ENCODE results near the gene DCC. TPM values are rescaled to one million over a fixed set of nuclear protein-coding genes. Genes with fewer than 3 reads are reported as not detected.

The DCC gene
- total RNA-seq, 1 experiment from 2014 or later: not detected

- Histone ChIP-seq H3K4me1 (ENCODE audit: insufficient read depth, low read length) (no peaks in the 10 kb centered on the region), H3K4me3 (ENCODE audit: low read length) (no peak overlapping the region), H3F3A (ENCODE audit: low read length, unreplicated experiment) (no peaks in the 10 kb centered on the region), H3K4me2 (ENCODE audit: low read length) (no peak overlapping the region), H3K36me3 (ENCODE audit: low read depth, low read length) (no peaks in the 10 kb centered on the region), H2AFZ (ENCODE audit: low read length) (no peak overlapping the region), H3K27me3 (ENCODE audit: low read length) (no peaks in the 10 kb centered on the region), H3K9me3 (ENCODE audit: low read length) (0 out of 2 replicates have a peak, but pooled peaks cover 5% of the 10 kb centered on the region), H3K27ac (ENCODE audit: low read length) (no peak overlapping the region), H3K9me2 (replicated peaks; ENCODE audit: low read length) (no peaks in the 10 kb centered on the region), H4K20me1 (ENCODE audit: low read length) (no peaks in the 10 kb centered on the region), H3K79me2 (ENCODE audit: low read length) (no peaks in the 10 kb centered on the region), H3K9ac (ENCODE audit: low read length) (no peak overlapping the region)
- intact Hi-C loops (cut with micrococcal nuclease): no loop called here
- no peak for ATAC-seq
- POLR2A ChIA-PET (ENCODE audit: unreplicated experiment): no interaction called here
- CTCF ChIA-PET: no interaction called here
- no peak for TF ChIP-seq EZH2phosphoT487 (IDR thresholded peaks at IDR 0.05; ENCODE audit: borderline replicate concordance, low read length)
- no peak for TF ChIP-seq CTCF (conservative IDR thresholded peaks at IDR 0.05; ENCODE audit: low read depth, low read length)
- TF ChIP-seq EZH2 (IDR thresholded peaks at IDR 0.05; ENCODE audit: low read length, unreplicated experiment): no peak
- DNase-seq: no peak
- BruUV-seq (replicated peaks): no TSS peak
Observed at GRCh38 chr18:52607985-52608384, 268.0 kb downstream of the DCC start.

GRCh38 chr18:52610451-52611115 lies 270.6 kb downstream of the DCC start:
- ChIA-PET CTCF (no interaction called here), POLR2A (ENCODE audit: unreplicated experiment) (no interaction called here)
- Histone ChIP-seq H3K9me3 (ENCODE audit: low read length) (0 out of 2 replicates have a peak, but pooled peaks cover 5% of the 10 kb centered on the region), H4K20me1 (ENCODE audit: low read length) (no peaks in the 10 kb centered on the region), H3K36me3 (ENCODE audit: low read depth, low read length) (no peaks in the 10 kb centered on the region), H3K4me1 (ENCODE audit: insufficient read depth, low read length) (no peaks in the 10 kb centered on the region), H3K4me3 (ENCODE audit: low read length) (no peak overlapping the region), H3K27ac (ENCODE audit: low read length) (no peak overlapping the region), H3K9me2 (replicated peaks; ENCODE audit: low read length) (no peaks in the 10 kb centered on the region), H3K4me2 (ENCODE audit: low read length) (no peak overlapping the region), H3K9ac (ENCODE audit: low read length) (no peak overlapping the region), H3K27me3 (ENCODE audit: low read length) (no peaks in the 10 kb centered on the region), H2AFZ (ENCODE audit: low read length) (no peak overlapping the region), H3F3A (ENCODE audit: low read length, unreplicated experiment) (no peaks in the 10 kb centered on the region), H3K79me2 (ENCODE audit: low read length) (no peaks in the 10 kb centered on the region)
- ATAC-seq (no peak), DNase-seq (no peak)
- no peak for TF ChIP-seq CTCF (conservative IDR thresholded peaks at IDR 0.05; ENCODE audit: low read depth, low read length)
- TF ChIP-seq EZH2 (IDR thresholded peaks at IDR 0.05; ENCODE audit: low read length, unreplicated experiment): no peak
- no peak for TF ChIP-seq EZH2phosphoT487 (IDR thresholded peaks at IDR 0.05; ENCODE audit: borderline replicate concordance, low read length)
- intact Hi-C loops (cut with micrococcal nuclease): no loop called here
- BruUV-seq (replicated peaks): no TSS peak

GRCh38 chr18:52612406-52612805 lies 272.4 kb downstream of the DCC start:
- CTCF ChIA-PET: no interaction called here
- Histone ChIP-seq H3K4me3 (ENCODE audit: low read length) (no peak overlapping the region), H3K9me2 (replicated peaks; ENCODE audit: low read length) (no peaks in the 10 kb centered on the region), H3K4me1 (ENCODE audit: insufficient read depth, low read length) (0 out of 2 replicates have a peak, but pooled peaks cover 3% of the 10 kb centered on the region), H3K79me2 (ENCODE audit: low read length) (no peaks in the 10 kb centered on the region), H3K9ac (ENCODE audit: low read length) (no peak overlapping the region), H3K27me3 (ENCODE audit: low read length) (no peaks in the 10 kb centered on the region), H3F3A (ENCODE audit: low read length, unreplicated experiment) (no peaks in the 10 kb centered on the region), H3K4me2 (ENCODE audit: low read length) (no peak overlapping the region), H3K27ac (ENCODE audit: low read length) (no peak overlapping the region), H3K36me3 (ENCODE audit: low read depth, low read length) (no peaks in the 10 kb centered on the region), H3K9me3 (ENCODE audit: low read length) (0 out of 2 replicates have a peak, but pooled peaks cover 5% of the 10 kb centered on the region), H4K20me1 (ENCODE audit: low read length) (no peaks in the 10 kb centered on the region), H2AFZ (ENCODE audit: low read length) (no peak overlapping the region)
- intact Hi-C loops (cut with micrococcal nuclease): no loop called here
- POLR2A ChIA-PET (ENCODE audit: unreplicated experiment): no interaction called here
- DNase-seq (no peak), ATAC-seq (no peak)
- TF ChIP-seq EZH2 (IDR thresholded peaks at IDR 0.05; ENCODE audit: low read length, unreplicated experiment) (no peak), CTCF (conservative IDR thresholded peaks at IDR 0.05; ENCODE audit: low read depth, low read length) (no peak), EZH2phosphoT487 (IDR thresholded peaks at IDR 0.05; ENCODE audit: borderline replicate concordance, low read length) (no peak)
- BruUV-seq (replicated peaks): no TSS peak

Measured in PC-3 (cell line).